ENCODE data around the gene DACH2. TPM values are rescaled to one million over a fixed set of nuclear protein-coding genes. Genes with fewer than 3 reads are reported as not detected.

The DACH2 gene
- total and polyA plus RNA-seq, 2 of the 4 experiments (the other 2 are of a cell fraction), result 2.8 to 3.8 TPM

DNA sequence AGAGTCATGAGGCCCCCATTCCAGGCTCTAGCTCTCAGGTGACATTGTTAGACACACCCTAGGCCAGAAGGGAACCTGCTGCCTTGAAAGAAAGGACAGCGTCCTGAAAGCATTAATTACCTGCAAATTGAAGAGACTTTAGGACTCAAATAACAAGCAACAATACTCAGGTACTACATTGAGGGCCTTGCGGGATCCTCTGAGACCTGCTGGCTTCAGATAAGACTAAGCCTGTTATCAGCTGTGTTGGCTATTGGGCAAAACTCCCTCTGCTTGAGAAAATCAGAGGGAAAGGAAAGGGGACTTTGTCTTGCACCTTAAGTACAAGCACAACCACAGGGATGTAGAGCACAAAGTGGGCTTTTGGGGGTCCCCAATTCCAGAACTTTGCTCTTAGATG, 45.9 kb upstream of the DACH2 start:
- dilution Hi-C loops (cut with HindIII; ENCODE audit: low sequenced_read_pairs, unreplicated experiment), result no loop called here
- ATAC-seq (ENCODE audit: low read depth) (no peak), DNase-seq (no peak)
- Histone ChIP-seq H2AK5ac (ENCODE audit: low read depth, low read length) (no peak overlapping the region), H3K4ac (ENCODE audit: low read depth, low read length) (no peak overlapping the region), H4K91ac (ENCODE audit: insufficient read depth, low read depth, low read length) (no peak overlapping the region), H4K5ac (ENCODE audit: low read depth, low read length) (no peak overlapping the region), H2AFZ (replicated peaks; ENCODE audit: low read length, poor library complexity) (no peak overlapping the region), H2BK120ac (ENCODE audit: low read depth, low read length) (no peak overlapping the region), H4K8ac (ENCODE audit: low read depth in 2 of 2, low read length in 2 of 2) (no peak overlapping the region), H3K9ac (ENCODE audit: low read depth, low read length) (no peak overlapping the region), H2BK5ac (ENCODE audit: low read depth, low read length, poor library complexity, severe bottlenecking) (no peak overlapping the region), H3K27me3 (ENCODE audit: control insufficient read depth, insufficient read depth, low read length) (no peaks in the 10 kb centered on the region), H3K56ac (ENCODE audit: extremely low read depth, insufficient read depth, low read length) (no peak overlapping the region), H3K27ac (ENCODE audit: insufficient read depth, low read length) (no peak overlapping the region), H3K9me1 (ENCODE audit: insufficient read depth, low read length) (no peaks in the 10 kb centered on the region), H3K23ac (ENCODE audit: low read depth, low read length) (no peak overlapping the region), H3K36me3 (ENCODE audit: control insufficient read depth, insufficient read depth, low read length) (no peaks in the 10 kb centered on the region), H3K9me3 (ENCODE audit: control insufficient read depth, insufficient read depth, low read length) (no peaks in the 10 kb centered on the region), H2BK20ac (ENCODE audit: low read depth, low read length) (no peak overlapping the region), H3K4me2 (ENCODE audit: low read depth, low read length) (no peak overlapping the region), H3K14ac (replicated peaks; ENCODE audit: low read depth, low read length) (no peak overlapping the region), H3K18ac (ENCODE audit: low read depth, low read length) (no peak overlapping the region), H3K79me1 (ENCODE audit: low read depth in 1 of 2, low read length in 2 of 2) (no peaks in the 10 kb centered on the region), H3K4me3 (ENCODE audit: insufficient read depth, low read depth, low read length) (no peak overlapping the region), H4K20me1 (ENCODE audit: insufficient read depth, low read length) (no peaks in the 10 kb centered on the region), H2AK9ac (replicated peaks; ENCODE audit: low read depth, low read length, poor library complexity) (no peak overlapping the region), H2BK15ac (ENCODE audit: low read depth, low read length) (no peak overlapping the region), H3K4me1 (ENCODE audit: control insufficient read depth, insufficient read depth, low read length) (no peaks in the 10 kb centered on the region)
- intact Hi-C loops (cut with micrococcal nuclease), result no loop called here
- in situ Hi-C loops (cut with MboI; ENCODE audit: low sequenced_read_pairs), result no loop called here
- ChIA-PET POLR2A (ENCODE audit: unreplicated experiment) (no interaction called here), CTCF (no interaction called here)
- no CpG with 5 or more reads among the region's 2 CpGs for WGBS, 2 experiments (ENCODE audit: extremely low coverage in 2 of 2, insufficient read length in 1 of 2)
- no peak for TF ChIP-seq BHLHE40 (IDR thresholded peaks at IDR 0.05; ENCODE audit: low read depth, low read length)
- no peak for TF ChIP-seq RCOR1 (IDR thresholded peaks at IDR 0.05; ENCODE audit: insufficient replicate concordance, low read length)
- no peak for TF ChIP-seq NFE2L2 (IDR thresholded peaks at IDR 0.05; ENCODE audit: low read depth, low read length)
- TF ChIP-seq, protein P1, sequence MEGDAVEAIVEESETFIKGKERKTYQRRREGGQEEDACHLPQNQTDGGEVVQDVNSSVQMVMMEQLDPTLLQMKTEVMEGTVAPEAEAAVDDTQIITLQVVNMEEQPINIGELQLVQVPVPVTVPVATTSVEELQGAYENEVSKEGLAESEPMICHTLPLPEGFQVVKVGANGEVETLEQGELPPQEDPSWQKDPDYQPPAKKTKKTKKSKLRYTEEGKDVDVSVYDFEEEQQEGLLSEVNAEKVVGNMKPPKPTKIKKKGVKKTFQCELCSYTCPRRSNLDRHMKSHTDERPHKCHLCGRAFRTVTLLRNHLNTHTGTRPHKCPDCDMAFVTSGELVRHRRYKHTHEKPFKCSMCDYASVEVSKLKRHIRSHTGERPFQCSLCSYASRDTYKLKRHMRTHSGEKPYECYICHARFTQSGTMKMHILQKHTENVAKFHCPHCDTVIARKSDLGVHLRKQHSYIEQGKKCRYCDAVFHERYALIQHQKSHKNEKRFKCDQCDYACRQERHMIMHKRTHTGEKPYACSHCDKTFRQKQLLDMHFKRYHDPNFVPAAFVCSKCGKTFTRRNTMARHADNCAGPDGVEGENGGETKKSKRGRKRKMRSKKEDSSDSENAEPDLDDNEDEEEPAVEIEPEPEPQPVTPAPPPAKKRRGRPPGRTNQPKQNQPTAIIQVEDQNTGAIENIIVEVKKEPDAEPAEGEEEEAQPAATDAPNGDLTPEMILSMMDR (conservative IDR thresholded peaks at IDR 0.05; ENCODE audit: low read depth, low read length), result no peak
- TF ChIP-seq CHD1 (IDR thresholded peaks at IDR 0.05; ENCODE audit: low read depth, low read length), result no peak
- no peak for TF ChIP-seq RFX5 (IDR thresholded peaks at IDR 0.05; ENCODE audit: low read depth, low read length)
- TF ChIP-seq CEBPB (IDR thresholded peaks at IDR 0.05; ENCODE audit: low read depth, low read length), result no peak
- no peak for TF ChIP-seq SMC3 (IDR thresholded peaks at IDR 0.05; ENCODE audit: low read depth, low read length)
- TF ChIP-seq ELK1 (IDR thresholded peaks at IDR 0.05; ENCODE audit: borderline replicate concordance, low read depth, low read length), result no peak
- no TSS peak for BruUV-seq (replicated peaks)

Data from IMR-90 (cell line).